Chondrocyte (in vitro differentiated cells): Measurements from ENCODE around the gene KAZN. TPM values are rescaled to one million over a fixed set of nuclear protein-coding genes. Genes with fewer than 3 reads are reported as not detected.

Source experiments
- DNase-seq: peaks from one replicate; pipeline ENCODE4 v3.0.0; 2021; ENCODE audit warnings: mixed read lengths, low spot score
- H3K27ac Mint-ChIP-seq: one replicate; pipeline ENCODE4 v1.8.0; 2021; ENCODE audit warnings: mild to moderate bottlenecking, moderate library complexity, mixed read lengths; ENCODE audit not compliant: unreplicated experiment
- H3K27me3 Mint-ChIP-seq: 2 replicates; pipeline ENCODE4 v1.8.0; 2021; ENCODE audit warnings: low read depth, mixed read lengths
- H3K36me3 Mint-ChIP-seq: 2 replicates; pipeline ENCODE4 v1.8.0; 2021; ENCODE audit warnings: low read depth, mixed read lengths
- H3K4me1 Mint-ChIP-seq: 2 replicates; pipeline ENCODE4 v1.8.0; 2021; ENCODE audit warnings: low read depth, mild to moderate bottlenecking, mixed read lengths
- H3K4me3 Mint-ChIP-seq: one replicate; pipeline ENCODE4 v1.8.0; 2021; ENCODE audit warnings: mild to moderate bottlenecking, moderate library complexity, mixed read lengths; ENCODE audit not compliant: unreplicated experiment
- H3K9me3 Mint-ChIP-seq: 2 replicates; pipeline ENCODE4 v1.8.0; 2021; ENCODE audit warnings: low read depth, mixed read lengths
- total RNA-seq: library from RNA; stranded (reverse); gene quantifications from 3 replicates; pipeline ENCODE4 v1.2.1, GENCODE V29; 2021
- TF ChIP-seq, protein P1 (sequence below): fragments of 200-600 bp; sonication (generic); IDR thresholded peaks from 2 replicates; pipeline ENCODE4 v1.5.0; 2021; ENCODE audit warnings: antibody characterized with exemption, mild to moderate bottlenecking, moderate library complexity

Gene KAZN
- total RNA-seq, 1 donor from 2014 or later: 29.6 TPM

DNA sequence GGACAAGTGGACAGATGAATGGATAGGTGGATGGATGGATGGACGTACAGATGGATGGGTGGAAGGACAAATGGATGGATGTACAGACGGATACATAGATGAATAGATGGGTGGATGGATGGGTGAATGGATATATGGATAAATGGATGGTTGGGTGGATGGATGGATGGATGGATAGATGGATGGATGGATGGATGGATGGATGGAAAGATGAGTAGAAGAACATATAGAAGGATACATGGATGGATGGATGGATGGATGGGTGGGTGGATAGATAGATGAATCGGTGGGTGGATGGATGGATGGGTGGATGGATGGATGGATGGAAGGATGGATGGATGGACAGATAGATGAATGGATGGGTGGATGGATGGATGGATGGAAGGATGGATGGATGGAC, 274.3 kb downstream of the KAZN start:
- TF ChIP-seq, protein P1, sequence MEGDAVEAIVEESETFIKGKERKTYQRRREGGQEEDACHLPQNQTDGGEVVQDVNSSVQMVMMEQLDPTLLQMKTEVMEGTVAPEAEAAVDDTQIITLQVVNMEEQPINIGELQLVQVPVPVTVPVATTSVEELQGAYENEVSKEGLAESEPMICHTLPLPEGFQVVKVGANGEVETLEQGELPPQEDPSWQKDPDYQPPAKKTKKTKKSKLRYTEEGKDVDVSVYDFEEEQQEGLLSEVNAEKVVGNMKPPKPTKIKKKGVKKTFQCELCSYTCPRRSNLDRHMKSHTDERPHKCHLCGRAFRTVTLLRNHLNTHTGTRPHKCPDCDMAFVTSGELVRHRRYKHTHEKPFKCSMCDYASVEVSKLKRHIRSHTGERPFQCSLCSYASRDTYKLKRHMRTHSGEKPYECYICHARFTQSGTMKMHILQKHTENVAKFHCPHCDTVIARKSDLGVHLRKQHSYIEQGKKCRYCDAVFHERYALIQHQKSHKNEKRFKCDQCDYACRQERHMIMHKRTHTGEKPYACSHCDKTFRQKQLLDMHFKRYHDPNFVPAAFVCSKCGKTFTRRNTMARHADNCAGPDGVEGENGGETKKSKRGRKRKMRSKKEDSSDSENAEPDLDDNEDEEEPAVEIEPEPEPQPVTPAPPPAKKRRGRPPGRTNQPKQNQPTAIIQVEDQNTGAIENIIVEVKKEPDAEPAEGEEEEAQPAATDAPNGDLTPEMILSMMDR: no peak
- no peaks in the 10 kb centered on the region for H3K36me3 Mint-ChIP-seq
- DNase-seq: no peak
- no peak overlapping the region for H3K27ac Mint-ChIP-seq
- no peaks in the 10 kb centered on the region for H3K9me3 Mint-ChIP-seq
- peaks cover 15% of the 10 kb centered on the region for H3K27me3 Mint-ChIP-seq
- H3K4me1 Mint-ChIP-seq: peaks cover 2% of the 10 kb centered on the region
- no peak overlapping the region for H3K4me3 Mint-ChIP-seq

DNA sequence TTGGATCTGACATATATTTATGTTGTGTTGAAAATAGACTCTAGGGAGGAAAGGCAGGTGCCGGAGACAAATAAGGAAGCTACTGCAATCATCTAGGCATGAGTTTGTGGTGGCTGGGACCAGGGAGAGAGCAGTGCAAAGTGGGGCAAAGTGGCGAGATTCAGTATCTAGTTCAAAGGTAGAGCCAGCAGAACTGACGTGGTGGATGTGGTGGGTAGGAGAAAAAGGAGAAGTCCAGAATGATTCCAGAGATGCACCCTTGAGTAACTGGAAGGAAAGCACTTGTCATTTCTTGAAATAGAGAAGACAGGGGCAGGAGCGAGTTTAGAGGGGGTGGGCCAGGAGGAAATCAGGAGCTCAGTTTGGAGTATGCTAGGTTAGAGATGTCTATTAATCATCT, 275.2 kb downstream of the KAZN start:
- H3K27me3 Mint-ChIP-seq: peaks cover 15% of the 10 kb centered on the region
- DNase-seq: no peak
- H3K4me3 Mint-ChIP-seq: no peak overlapping the region
- H3K36me3 Mint-ChIP-seq: no peaks in the 10 kb centered on the region
- H3K9me3 Mint-ChIP-seq: no peaks in the 10 kb centered on the region
- H3K27ac Mint-ChIP-seq: no peak overlapping the region
- TF ChIP-seq, protein P1: no peak
- H3K4me1 Mint-ChIP-seq: peaks cover 2% of the 10 kb centered on the region

DNA sequence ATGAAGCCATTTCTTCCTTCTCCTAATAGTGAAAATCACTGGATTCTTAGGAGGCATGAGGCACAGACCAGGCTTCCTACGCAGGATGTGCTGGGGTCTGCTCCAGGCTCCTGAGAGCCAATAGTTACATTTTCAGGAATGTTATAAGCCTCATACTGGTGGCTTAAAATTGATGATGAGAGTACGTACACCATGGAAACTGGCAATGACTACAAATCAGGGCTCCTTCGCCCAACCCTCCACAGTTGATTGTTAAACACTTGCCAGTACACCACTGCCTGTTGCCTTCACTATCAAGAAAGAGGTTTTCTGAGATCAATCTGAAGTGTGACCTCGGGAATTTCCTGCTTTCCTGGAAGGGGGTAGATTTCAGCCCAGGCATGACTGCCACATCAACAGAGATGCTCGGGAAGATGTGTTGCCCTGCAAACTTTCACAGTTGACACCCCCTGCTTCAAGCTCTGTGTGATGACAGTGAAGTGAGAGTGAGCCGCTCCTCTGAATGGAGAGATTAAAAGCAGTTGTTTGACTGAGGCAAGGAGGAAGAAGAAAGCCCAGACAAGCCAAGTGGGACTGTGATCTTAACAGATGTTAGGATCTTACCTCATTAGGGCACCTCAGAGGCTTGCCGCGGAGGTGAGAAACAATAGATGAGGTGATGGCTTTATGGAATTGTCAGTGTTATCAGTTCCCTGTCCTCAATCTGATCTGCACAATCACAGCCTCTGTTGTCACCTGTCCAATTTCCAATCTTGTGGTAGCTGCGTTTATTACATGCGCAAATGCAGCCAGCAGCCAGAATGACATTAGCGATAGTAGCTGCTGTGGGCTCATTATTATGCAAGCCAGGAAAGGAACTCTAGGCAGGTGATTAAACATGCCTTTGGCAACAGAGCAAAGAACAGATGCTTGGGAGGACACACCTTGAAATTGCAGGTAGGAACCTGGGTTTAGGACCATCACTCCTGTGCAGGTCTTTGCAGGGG, 277.3 kb downstream of the KAZN start:
- H3K9me3 Mint-ChIP-seq: no peaks in the 10 kb centered on the region
- peaks cover 11% of the 10 kb centered on the region for H3K27me3 Mint-ChIP-seq
- H3K4me1 Mint-ChIP-seq: peaks cover 7% of the 10 kb centered on the region
- no peaks in the 10 kb centered on the region for H3K36me3 Mint-ChIP-seq
- no peak overlapping the region for H3K4me3 Mint-ChIP-seq
- H3K27ac Mint-ChIP-seq: no peak overlapping the region
- DNase-seq: no peak
- TF ChIP-seq, protein P1: no peak

DNA sequence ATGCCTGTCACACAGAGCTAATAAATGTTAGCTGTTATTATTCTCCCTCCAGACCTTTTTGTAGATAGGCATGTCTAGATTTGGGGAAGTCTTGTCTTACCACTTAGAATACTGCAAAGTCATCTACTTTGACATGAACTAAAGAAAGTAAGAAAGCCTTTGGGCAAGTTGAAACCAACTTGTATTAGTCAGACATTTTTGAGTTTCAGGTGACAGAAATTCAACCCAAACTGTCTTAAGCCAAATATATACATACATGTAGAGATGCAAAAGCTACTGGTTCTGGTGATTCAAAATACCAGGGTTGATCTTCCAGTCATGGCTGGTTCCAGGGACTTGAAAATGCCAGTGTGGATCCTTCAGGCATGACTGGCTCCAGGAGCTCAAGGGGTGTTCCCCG, 278.3 kb downstream of the KAZN start:
- peaks cover 10% of the 10 kb centered on the region for H3K4me1 Mint-ChIP-seq
- no peak for DNase-seq
- H3K36me3 Mint-ChIP-seq: no peaks in the 10 kb centered on the region
- peaks cover 9% of the 10 kb centered on the region for H3K27me3 Mint-ChIP-seq
- no peak overlapping the region for H3K27ac Mint-ChIP-seq
- H3K4me3 Mint-ChIP-seq: no peak overlapping the region
- TF ChIP-seq, protein P1: no peak
- H3K9me3 Mint-ChIP-seq: no peaks in the 10 kb centered on the region

DNA sequence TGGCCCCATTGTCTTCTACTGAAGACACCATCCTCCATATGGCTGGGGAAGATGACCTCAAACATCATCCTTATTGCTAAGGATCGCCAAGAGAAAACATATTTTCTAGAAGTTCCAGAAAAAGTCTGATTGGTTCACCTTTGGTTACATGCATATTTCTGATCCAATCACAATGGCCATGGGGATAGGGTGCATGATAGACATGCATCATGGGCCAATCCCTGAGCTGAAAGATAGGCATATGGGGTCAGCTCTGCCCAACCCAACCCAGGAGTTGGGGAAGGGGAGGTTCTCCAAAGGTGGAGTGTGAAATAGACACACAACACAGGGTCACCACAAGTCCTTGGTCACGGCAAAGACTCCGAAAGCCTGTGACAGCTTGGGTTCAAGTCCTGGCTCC, 278.7 kb downstream of the KAZN start:
- DNase-seq: no peak
- H3K27ac Mint-ChIP-seq: no peak overlapping the region
- no peaks in the 10 kb centered on the region for H3K9me3 Mint-ChIP-seq
- TF ChIP-seq, protein P1: no peak
- H3K4me1 Mint-ChIP-seq: peaks cover 10% of the 10 kb centered on the region
- H3K36me3 Mint-ChIP-seq: no peaks in the 10 kb centered on the region
- H3K27me3 Mint-ChIP-seq: peaks cover 8% of the 10 kb centered on the region
- H3K4me3 Mint-ChIP-seq: no peak overlapping the region
